Measurements from ENCODE around the gene ANKRD53. TPM values are rescaled to one million over a fixed set of nuclear protein-coding genes. Genes with fewer than 3 reads are reported as not detected.
A peak's percentile ranks its signal among the peaks of the same experiment; 100 is the strongest.

The ANKRD53 gene
- total and polyA plus RNA-seq, 7 experiments from 2014 or later = 0.21 to 1.5 (median 0.63) TPM; not detected in 3

DNA sequence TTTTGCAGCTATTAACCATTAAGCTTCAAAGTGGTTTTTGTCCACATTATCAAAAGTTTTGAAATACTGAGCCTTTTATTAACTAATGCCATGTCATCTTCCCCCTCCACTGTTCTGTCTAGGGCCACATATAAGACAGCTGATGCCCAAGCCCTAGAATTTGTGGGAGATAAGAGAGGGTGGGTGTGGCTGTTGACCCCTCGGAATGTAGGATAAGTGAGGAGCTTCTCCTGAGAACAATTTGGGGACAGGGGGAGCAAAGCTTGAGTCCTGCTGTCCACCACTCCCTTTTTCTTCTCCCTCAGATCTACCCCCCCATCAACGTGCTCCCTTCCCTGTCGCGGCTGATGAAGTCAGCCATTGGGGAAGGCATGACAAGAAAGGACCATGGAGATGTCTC, 14.3 kb upstream of the ANKRD53 start:
- ChIA-PET CTCF (interaction anchor here (0.6 to 4.1 kb wide), 8 partner anchors 9 to 37 kb away, joined by 4 to 23 read pairs (median 4); partner anchors contain the start of gene ANKRD53), POLR2A (no interaction called here)
- H3K27ac Mint-ChIP-seq = no peak overlapping the region
- H3K36me3 Mint-ChIP-seq = no peaks in the 10 kb centered on the region
- H3K27me3 ChIP-seq (ENCODE audit: control insufficient read depth in 2 of 2, insufficient read depth in 2 of 2, low read length in 2 of 2) = no peaks in the 10 kb centered on the region
- ATAC-seq (no peak), DNase-seq (no peak)
- intact Hi-C loops (cut with micrococcal nuclease) = no loop called here
- H3K27ac ChIP-seq (ENCODE audit: low read depth, low read length) = no peak overlapping the region
- H3K27me3 Mint-ChIP-seq = peaks cover 30 to 43% (median 32%) of the 10 kb centered on the region in 5 donors
- H3K4me1 ChIP-seq (ENCODE audit: control insufficient read depth in 2 of 2, insufficient read depth in 2 of 2, low read length in 2 of 2) = peaks cover 3 to 4% of the 10 kb centered on the region in 2 donors
- no peaks in the 10 kb centered on the region for H3K9me3 ChIP-seq (ENCODE audit: control insufficient read depth in 2 of 3, low read length in 3 of 3)
- peaks cover 3 to 9% (median 8%) of the 10 kb centered on the region in 7 donors for H3K4me1 Mint-ChIP-seq
- no peaks in the 10 kb centered on the region for H3K36me3 ChIP-seq (ENCODE audit: control insufficient read depth in 2 of 3, insufficient read depth in 3 of 3, low read length in 3 of 3)
- peaks cover 0 to 2% (median 0%) of the 10 kb centered on the region in 11 donors for H3K9me3 Mint-ChIP-seq
- H3K4me3 Mint-ChIP-seq = peak overlapping the region in 3 of 10 donors; percentile 24 to 89 (median 88)
- no peak overlapping the region for H3K4me3 ChIP-seq (ENCODE audit: low read length)

- intact Hi-C loops (cut with micrococcal nuclease) = loop anchor here (1.0 kb wide), 4 partner anchors 13 to 37 kb away; no protein-coding TSS in a partner anchor
- H3K36me3 Mint-ChIP-seq = no peaks in the 10 kb centered on the region
- Histone ChIP-seq H3K27me3 (ENCODE audit: control insufficient read depth in 2 of 2, insufficient read depth in 2 of 2, low read length in 2 of 2) (no peaks in the 10 kb centered on the region), H3K4me3 (ENCODE audit: low read length) (peak overlapping the region; percentile 68), H3K9me3 (ENCODE audit: control insufficient read depth in 2 of 3, low read length in 3 of 3) (no peaks in the 10 kb centered on the region), H3K36me3 (ENCODE audit: control insufficient read depth in 2 of 3, insufficient read depth in 3 of 3, low read length in 3 of 3) (no peaks in the 10 kb centered on the region), H3K4me1 (ENCODE audit: control insufficient read depth in 2 of 2, insufficient read depth in 2 of 2, low read length in 2 of 2) (peaks cover 3 to 4% of the 10 kb centered on the region in 2 donors), H3K27ac (ENCODE audit: low read depth, low read length) (no peak overlapping the region)
- ChIA-PET CTCF (interaction anchor here (0.5 to 4.1 kb wide), 9 partner anchors 9 to 236 kb away, joined by 3 to 23 read pairs (median 4); partner anchors contain the start of gene ANKRD53), POLR2A (no interaction called here)
- peak; percentile 63 to 85 (median 79) for DNase-seq
- peaks cover 0 to 2% (median 0%) of the 10 kb centered on the region in 11 donors for H3K9me3 Mint-ChIP-seq
- ATAC-seq = peak; percentile 96
- H3K27me3 Mint-ChIP-seq = peaks cover 25 to 49% (median 32%) of the 10 kb centered on the region in 5 donors
- H3K27ac Mint-ChIP-seq = peak overlapping the region in 2 of 9 donors; percentile 38 to 81
- peaks cover 3 to 9% (median 8%) of the 10 kb centered on the region in 7 donors for H3K4me1 Mint-ChIP-seq
- peak overlapping the region; percentile 75 to 91 (median 88) for H3K4me3 Mint-ChIP-seq
Observed at GRCh38 chr2:70964596-70965386, 13.6 kb upstream of the ANKRD53 start.

GRCh38 chr2:70965506-70965905, 12.9 kb upstream of the ANKRD53 start:
- Histone ChIP-seq H3K36me3 (ENCODE audit: control insufficient read depth in 2 of 3, insufficient read depth in 3 of 3, low read length in 3 of 3) (no peaks in the 10 kb centered on the region), H3K27ac (ENCODE audit: low read depth, low read length) (no peak overlapping the region), H3K27me3 (ENCODE audit: control insufficient read depth in 2 of 2, insufficient read depth in 2 of 2, low read length in 2 of 2) (no peaks in the 10 kb centered on the region), H3K4me3 (ENCODE audit: low read length) (peak overlapping the region; percentile 68), H3K9me3 (ENCODE audit: control insufficient read depth in 2 of 3, low read length in 3 of 3) (no peaks in the 10 kb centered on the region), H3K4me1 (ENCODE audit: control insufficient read depth in 2 of 2, insufficient read depth in 2 of 2, low read length in 2 of 2) (peaks cover 3 to 4% of the 10 kb centered on the region in 2 donors)
- Mint-ChIP-seq H3K36me3 (no peaks in the 10 kb centered on the region), H3K27ac (peak overlapping the region in 1 of 9 donors; percentile 81), H3K27me3 (peaks cover 25 to 56% (median 29%) of the 10 kb centered on the region in 5 donors), H3K9me3 (peaks cover 0 to 2% (median 0%) of the 10 kb centered on the region in 11 donors), H3K4me1 (peaks cover 3 to 9% (median 8%) of the 10 kb centered on the region in 7 donors), H3K4me3 (peak overlapping the region; percentile 75 to 91 (median 88))
- intact Hi-C loops (cut with micrococcal nuclease) = loop anchor here (1.0 kb wide), 4 partner anchors 12 to 36 kb away; no protein-coding TSS in a partner anchor
- POLR2A ChIA-PET = no interaction called here
- ATAC-seq = no peak
- CTCF ChIA-PET = interaction anchor here (0.5 to 4.1 kb wide), 4 partner anchors 13 to 235 kb away, joined by 3 to 23 read pairs (median 7); no protein-coding TSS in a partner anchor
- DNase-seq = no peak

- Histone ChIP-seq H3K9me3 (ENCODE audit: control insufficient read depth in 2 of 3, low read length in 3 of 3) (no peaks in the 10 kb centered on the region), H3K27ac (ENCODE audit: low read depth, low read length) (no peak overlapping the region), H3K4me1 (ENCODE audit: control insufficient read depth in 2 of 2, insufficient read depth in 2 of 2, low read length in 2 of 2) (peaks cover 3 to 4% of the 10 kb centered on the region in 2 donors), H3K4me3 (ENCODE audit: low read length) (no peak overlapping the region), H3K36me3 (ENCODE audit: control insufficient read depth in 2 of 3, insufficient read depth in 3 of 3, low read length in 3 of 3) (no peaks in the 10 kb centered on the region), H3K27me3 (ENCODE audit: control insufficient read depth in 2 of 2, insufficient read depth in 2 of 2, low read length in 2 of 2) (no peaks in the 10 kb centered on the region)
- peaks cover 3 to 9% (median 8%) of the 10 kb centered on the region in 7 donors for H3K4me1 Mint-ChIP-seq
- intact Hi-C loops (cut with micrococcal nuclease) = no loop called here
- H3K4me3 Mint-ChIP-seq = peak overlapping the region in 1 of 10 donors; percentile 12
- H3K27me3 Mint-ChIP-seq = peaks cover 19 to 68% (median 27%) of the 10 kb centered on the region in 5 donors
- H3K9me3 Mint-ChIP-seq = peaks cover 0 to 2% (median 0%) of the 10 kb centered on the region in 11 donors
- ATAC-seq = no peak
- H3K36me3 Mint-ChIP-seq = no peaks in the 10 kb centered on the region
- no peak for DNase-seq
- ChIA-PET POLR2A (interaction anchor here (1.6 kb wide), 1 partner anchor 11 kb away, joined by 4 read pairs; the partner anchor contains the start of gene ANKRD53), CTCF (interaction anchor here (0.7 to 4.1 kb wide), 9 partner anchors 11 to 1070 kb away, joined by 3 to 23 read pairs (median 4); partner anchors contain the start of gene ANKRD53)
- H3K27ac Mint-ChIP-seq = no peak overlapping the region
Observed at GRCh38 chr2:70966681-70967080, 11.7 kb upstream of the ANKRD53 start.

GRCh38 chr2:70967189-70967588, 11.2 kb upstream of the ANKRD53 start:
- Histone ChIP-seq H3K4me1 (ENCODE audit: control insufficient read depth in 2 of 2, insufficient read depth in 2 of 2, low read length in 2 of 2) (peaks cover 3 to 4% of the 10 kb centered on the region in 2 donors), H3K36me3 (ENCODE audit: control insufficient read depth in 2 of 3, insufficient read depth in 3 of 3, low read length in 3 of 3) (no peaks in the 10 kb centered on the region), H3K27ac (ENCODE audit: low read depth, low read length) (no peak overlapping the region), H3K27me3 (ENCODE audit: control insufficient read depth in 2 of 2, insufficient read depth in 2 of 2, low read length in 2 of 2) (no peaks in the 10 kb centered on the region), H3K9me3 (ENCODE audit: control insufficient read depth in 2 of 3, low read length in 3 of 3) (no peaks in the 10 kb centered on the region), H3K4me3 (ENCODE audit: low read length) (no peak overlapping the region)
- peaks cover 16 to 73% (median 24%) of the 10 kb centered on the region in 5 donors for H3K27me3 Mint-ChIP-seq
- H3K36me3 Mint-ChIP-seq = no peaks in the 10 kb centered on the region
- peaks cover 3 to 9% (median 8%) of the 10 kb centered on the region in 7 donors for H3K4me1 Mint-ChIP-seq
- no peak overlapping the region for H3K27ac Mint-ChIP-seq
- no peak for DNase-seq
- H3K9me3 Mint-ChIP-seq = no peaks in the 10 kb centered on the region
- ATAC-seq = no peak
- CTCF ChIA-PET = interaction anchor here (0.6 to 4.1 kb wide), 6 partner anchors 16 to 1213 kb away, joined by 3 to 23 read pairs (median 4); no protein-coding TSS in a partner anchor
- intact Hi-C loops (cut with micrococcal nuclease) = no loop called here
- H3K4me3 Mint-ChIP-seq = no peak overlapping the region
- POLR2A ChIA-PET = interaction anchor here (1.6 kb wide), 1 partner anchor 11 kb away, joined by 4 read pairs; the partner anchor contains the start of gene ANKRD53

- no peak overlapping the region for H3K4me3 Mint-ChIP-seq
- intact Hi-C loops (cut with micrococcal nuclease) = no loop called here
- H3K9me3 ChIP-seq (ENCODE audit: control insufficient read depth in 2 of 3, low read length in 3 of 3) = no peaks in the 10 kb centered on the region
- H3K27me3 Mint-ChIP-seq = peaks cover 0 to 51% (median 4%) of the 10 kb centered on the region in 5 donors
- no peaks in the 10 kb centered on the region for H3K27me3 ChIP-seq (ENCODE audit: control insufficient read depth in 2 of 2, insufficient read depth in 2 of 2, low read length in 2 of 2)
- ATAC-seq (no peak), DNase-seq (no peak)
- H3K36me3 Mint-ChIP-seq = peaks cover 0 to 4% (median 0%) of the 10 kb centered on the region in 5 donors
- H3K9me3 Mint-ChIP-seq = no peaks in the 10 kb centered on the region
- H3K27ac ChIP-seq (ENCODE audit: low read depth, low read length) = no peak overlapping the region
- no peak overlapping the region for H3K4me3 ChIP-seq (ENCODE audit: low read length)
- H3K36me3 ChIP-seq (ENCODE audit: control insufficient read depth in 2 of 3, insufficient read depth in 3 of 3, low read length in 3 of 3) = no peaks in the 10 kb centered on the region
- H3K4me1 Mint-ChIP-seq = peaks cover 8 to 23% (median 16%) of the 10 kb centered on the region in 7 donors
- CTCF ChIA-PET = interaction anchor here (1.0 kb wide), 1 partner anchor 10 kb away, joined by 3 read pairs; no protein-coding TSS in a partner anchor
- no peak overlapping the region for H3K27ac Mint-ChIP-seq
- POLR2A ChIA-PET = no interaction called here
- peaks cover 9% of the 10 kb centered on the region in 2 donors for H3K4me1 ChIP-seq (ENCODE audit: control insufficient read depth in 2 of 2, insufficient read depth in 2 of 2, low read length in 2 of 2)
Observed at GRCh38 chr2:70974592-70974991, 3.8 kb upstream of the ANKRD53 start.
